Head of caudate nucleus (tissue), 42 donors: ENCODE measurements around the gene BYSL.
A peak's percentile ranks its signal among the peaks of the same experiment; 100 is the strongest.
"Not testable (repeated sequence)": the region's sequence is repeated elsewhere in the genome, so short reads cannot be mapped to it uniquely, and the experiment has no call there.

Experiments used
- DNase-seq, 42 donors: peaks; one replicate each; pipeline versions ENCODE4 v3.0.0 to v3.0.0-alpha.2; 2020 to 2021; ENCODE audit warnings: mixed read lengths in 7 of 42
- intact Hi-C: fragments of 100-400 bp; cut with DNase I; formaldehyde crosslinking; loops from one replicate; pipeline ENCODE4 v1.15.0; 2022

The BYSL gene

DNA sequence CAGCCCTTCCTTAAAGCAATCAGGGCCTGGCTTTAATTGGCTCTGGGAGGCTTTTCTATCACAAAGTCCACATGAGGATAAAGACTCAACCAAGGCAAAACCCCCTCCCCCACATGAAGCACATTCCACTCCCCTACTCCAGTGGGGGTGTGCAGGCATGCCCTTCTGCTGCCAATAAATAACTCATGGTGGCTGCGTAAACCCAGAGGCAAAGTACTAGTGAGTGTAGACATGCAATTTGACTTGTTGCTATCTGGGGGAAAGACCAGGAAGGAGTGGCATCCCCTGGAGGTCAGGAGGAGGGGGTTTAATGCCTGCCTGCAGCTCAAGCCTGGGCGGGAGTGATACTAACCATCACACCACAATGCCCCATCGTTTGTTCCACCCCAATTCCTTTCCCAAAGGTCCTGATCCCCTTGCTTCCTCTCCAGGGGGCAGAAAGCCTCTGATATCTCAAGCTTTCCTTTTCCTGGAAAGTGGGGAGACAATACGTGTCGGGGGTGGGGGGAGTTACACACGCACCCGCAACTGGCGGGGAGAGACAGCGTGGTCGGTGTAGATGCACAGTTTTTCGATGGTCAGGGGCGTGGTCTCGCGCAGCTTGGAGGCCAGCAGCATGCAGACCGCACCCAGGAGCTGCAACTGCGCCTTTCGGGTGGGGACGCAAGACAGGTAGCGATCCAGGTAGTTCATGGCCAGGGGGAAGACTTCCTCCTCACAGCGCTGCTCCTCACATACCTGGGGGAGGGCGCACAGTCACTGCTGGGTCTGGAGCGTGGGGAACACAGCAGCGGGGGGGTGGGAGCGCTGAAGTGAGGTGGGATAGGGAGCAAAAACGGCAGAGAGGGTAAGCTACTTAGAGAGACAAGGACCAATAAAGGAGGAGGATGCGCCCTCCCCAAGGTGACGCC, 18.8 kb downstream of the BYSL start:
- DNase-seq = peak in 13 of 42 donors; percentile 12 to 40 (median 20)
- intact Hi-C loops = loop anchor here (5.0 kb wide), 2 partner anchors 102 to 153 kb away; partner anchors contain the start of gene TOMM6

DNA sequence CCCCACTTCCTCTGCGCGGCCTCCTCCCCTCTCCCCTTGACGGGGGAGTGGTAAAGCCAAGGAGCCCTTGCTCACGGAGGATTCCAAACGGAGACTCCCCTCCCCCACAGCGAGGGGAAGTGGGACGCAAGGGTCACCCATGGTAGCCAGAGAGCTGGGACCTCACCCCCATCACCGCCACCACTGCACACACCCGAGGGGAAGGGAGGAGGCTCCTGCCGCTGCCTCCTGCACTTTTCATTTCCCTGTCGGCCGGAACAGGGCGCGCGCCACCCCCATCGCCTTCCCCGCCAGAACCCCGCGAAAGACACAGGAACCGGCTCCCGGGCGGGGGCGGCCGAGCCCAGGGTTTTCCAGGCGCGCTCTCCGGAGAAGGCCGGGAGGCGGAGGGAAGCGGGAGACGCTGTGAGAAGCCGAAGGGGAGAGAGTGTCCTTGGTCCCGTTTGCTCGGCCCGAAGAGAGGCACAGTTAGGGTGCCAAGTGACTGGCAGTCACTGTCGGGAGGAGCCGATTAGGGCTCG, 19.5 kb downstream of the BYSL start:
- intact Hi-C loops = no loop called here
- peak in 41 of 42 donors; percentile 31 to 88 (median 73) for DNase-seq

DNA sequence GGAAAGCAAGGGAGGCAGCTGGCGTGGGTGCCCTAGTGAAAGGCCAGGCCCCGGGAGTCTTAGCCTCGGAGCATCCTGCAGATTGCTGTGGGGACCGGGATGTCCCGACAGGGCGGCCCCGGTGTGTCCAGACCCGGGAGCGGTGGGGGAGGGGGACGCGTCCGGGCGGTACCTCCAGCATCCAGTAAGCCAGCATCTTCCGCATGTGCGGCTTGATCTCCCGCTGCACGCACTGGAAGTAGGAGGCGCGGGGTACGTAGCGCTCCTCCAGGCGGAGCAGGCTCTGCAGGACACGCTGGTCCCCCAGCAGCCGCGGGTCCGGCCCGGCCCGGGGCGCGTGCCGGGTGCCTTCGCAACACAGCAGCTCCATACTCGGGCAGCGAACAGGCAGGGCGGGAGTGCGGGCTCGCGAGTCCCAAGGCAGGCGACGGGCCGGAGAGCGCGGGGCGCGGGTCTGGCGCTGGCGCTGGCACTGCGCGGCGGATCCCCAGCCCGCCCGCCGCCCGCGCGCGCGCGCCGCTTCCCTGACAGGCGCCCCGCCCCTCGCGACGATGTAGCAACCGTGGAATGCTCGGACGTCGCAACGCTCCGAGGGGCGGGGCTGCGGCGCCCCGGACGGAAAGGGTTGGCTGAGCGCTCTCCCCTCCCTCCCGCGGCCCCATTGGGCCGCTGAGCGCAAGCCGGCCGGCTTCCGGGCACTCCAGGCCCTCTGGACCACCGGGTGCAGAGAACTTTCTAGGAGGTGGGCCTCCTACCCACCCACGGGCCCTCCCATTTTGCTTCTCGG, 20.2 kb downstream of the BYSL start, which contains the start of gene CCND3:
CCND3 (minus strand) TSS at position 529 of the 787 bp plus-strand sequence; CDS start at position 370, 159 bp downstream.
- intact Hi-C loops = no loop called here

DNA sequence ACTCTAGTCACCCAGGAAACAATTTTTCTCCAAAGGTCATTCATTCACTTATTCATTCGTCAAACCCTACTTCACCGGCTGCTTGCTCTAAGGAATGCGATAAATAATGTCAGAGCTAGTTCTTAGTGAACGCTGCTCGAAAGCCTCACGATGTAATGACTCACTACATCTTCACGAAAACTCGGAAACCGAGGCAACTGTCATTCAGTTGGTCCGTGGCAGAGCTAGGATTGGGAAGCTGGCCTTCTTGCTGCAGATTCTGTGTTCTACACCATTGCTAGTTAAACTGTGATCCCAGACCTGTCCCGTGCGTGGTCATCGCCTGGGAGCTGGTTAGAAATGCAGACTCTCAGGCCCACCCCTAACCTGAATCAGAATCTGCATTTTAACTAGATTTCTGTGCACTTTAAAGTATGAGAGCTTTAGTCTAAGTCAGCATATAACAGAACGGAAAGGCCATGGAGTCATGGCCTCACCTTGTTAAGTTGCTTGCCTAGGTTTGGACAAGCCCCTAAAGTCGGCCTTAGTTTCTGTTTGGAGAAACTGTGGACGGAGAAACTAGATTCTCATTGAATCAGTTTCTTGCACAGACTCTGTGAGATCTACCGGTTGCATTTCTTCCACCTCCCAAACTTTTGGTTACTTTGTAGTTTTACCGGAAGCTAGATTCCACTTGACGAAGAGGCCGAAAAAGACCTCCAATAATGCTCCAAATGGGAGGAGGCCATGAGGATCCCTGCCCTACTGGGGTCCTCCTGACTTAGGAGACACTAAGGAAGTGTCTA, 21.0 kb downstream of the BYSL start:
- intact Hi-C loops = no loop called here
- peak in 13 of 42 donors; percentile 13 to 75 (median 31) for DNase-seq

More for the DNA sequence above, 20.2 kb downstream of the BYSL start, which contains the start of gene CCND3:
- peak; percentile 71 to 97 (median 93) for DNase-seq

DNA sequence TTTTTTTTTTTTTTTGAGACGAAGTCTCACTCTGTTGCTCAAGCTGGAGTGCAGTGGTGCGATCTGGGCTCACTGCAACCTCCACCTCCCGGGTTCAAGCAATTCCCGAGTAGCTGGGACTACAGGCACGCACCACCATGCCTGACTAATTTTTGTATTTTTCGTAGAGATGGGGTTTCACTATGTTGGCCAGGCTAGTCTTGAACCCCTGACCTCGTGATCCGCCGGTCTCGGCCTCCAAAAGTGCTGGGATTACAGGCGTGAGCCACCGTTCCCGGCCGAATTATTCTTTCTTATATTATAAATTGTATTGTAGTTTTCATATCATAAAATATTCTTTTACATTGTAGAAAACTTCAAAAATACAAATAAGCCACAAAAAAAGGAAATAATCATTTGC, 21.6 kb downstream of the BYSL start:
- intact Hi-C loops, DNase-seq: not testable (repeated sequence)

DNA sequence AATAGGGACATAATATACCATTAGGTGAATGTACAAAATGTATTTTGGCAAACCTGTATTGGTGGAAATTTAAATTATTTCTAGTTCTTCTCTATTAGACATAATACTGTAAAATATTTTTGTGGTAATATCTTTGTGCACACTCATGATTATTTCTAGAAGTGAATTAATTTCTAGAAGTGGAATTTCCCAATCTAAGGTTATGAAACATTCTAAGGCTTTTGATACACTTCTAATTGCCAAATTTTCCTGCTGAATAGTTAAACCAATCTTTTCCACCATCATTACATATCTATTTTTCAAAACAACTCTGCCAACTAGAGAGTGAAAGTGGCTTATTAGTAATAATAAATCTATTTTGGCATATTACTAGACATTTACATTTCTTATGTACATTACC, 22.2 kb downstream of the BYSL start:
- DNase-seq = no peak
- intact Hi-C loops = no loop called here

DNA sequence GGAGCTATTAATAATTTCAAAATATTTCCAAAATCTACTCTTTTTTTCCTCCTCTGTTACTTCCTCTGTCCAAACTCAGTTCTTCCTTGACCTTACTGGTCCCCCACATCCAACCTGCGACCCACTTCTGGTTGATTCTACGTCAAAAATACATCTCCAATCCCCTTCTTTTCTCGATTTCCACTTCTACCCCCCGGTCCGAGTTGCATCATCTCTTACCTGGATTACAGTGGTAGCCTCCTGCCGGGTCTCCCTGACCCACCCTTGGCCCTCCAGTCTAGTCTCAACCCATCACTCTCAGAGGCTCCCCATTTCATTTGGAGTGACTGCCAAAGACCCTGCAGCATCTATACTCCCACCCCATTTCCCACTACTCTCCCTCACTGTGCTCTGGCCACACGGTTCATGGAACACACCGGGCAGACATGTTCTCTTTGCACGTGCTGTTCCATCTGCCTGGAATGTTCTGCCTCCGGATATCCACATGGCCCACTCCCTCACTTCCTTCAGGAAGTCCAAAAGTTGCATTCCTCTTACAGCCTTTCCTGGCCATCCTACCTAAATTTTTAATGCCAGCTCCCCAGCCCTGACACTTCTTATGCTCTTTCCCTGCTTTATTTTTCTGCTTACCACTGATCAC, 26.4 kb downstream of the BYSL start:
- DNase-seq = no peak
- intact Hi-C loops = no loop called here

DNA sequence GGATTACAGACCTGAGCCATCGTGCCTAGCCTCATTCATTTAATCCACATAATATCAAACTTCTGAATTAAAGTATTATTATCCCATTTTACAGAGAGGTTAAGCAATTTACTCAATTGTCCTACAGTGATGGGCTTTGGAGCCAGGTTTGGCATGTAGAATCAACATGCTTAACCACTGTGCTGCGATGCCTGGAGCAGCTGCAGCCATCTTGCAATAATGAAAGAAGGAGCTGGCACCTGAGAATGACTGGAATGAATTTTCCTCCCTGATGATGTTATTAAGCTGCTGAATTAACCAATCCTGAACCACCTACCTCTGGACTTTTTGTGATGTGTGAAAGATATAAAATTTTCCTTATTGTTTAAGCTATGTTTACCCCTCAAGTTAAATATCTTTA, 33.4 kb downstream of the BYSL start:
- intact Hi-C loops = no loop called here
- DNase-seq = no peak

DNA sequence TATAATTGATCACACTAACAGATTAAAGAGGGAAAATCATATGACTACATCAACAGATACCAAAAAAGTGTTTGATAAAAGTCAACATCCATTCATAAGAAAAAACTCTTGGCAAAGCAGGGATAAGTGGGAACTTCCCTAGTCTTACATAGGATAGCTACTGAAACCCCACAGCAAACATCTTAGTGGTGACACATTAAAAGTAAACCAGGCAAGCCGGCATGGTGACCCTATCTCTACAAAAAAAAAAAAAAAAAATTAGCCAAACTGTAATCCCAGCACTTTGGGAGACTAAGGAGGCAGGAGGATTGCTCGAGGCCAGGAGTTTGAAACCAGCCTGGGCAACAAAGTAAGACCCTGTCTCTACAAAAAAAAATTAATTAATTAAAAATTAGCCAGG, 34.1 kb downstream of the BYSL start:
- no peak for DNase-seq
- intact Hi-C loops = no loop called here

DNA sequence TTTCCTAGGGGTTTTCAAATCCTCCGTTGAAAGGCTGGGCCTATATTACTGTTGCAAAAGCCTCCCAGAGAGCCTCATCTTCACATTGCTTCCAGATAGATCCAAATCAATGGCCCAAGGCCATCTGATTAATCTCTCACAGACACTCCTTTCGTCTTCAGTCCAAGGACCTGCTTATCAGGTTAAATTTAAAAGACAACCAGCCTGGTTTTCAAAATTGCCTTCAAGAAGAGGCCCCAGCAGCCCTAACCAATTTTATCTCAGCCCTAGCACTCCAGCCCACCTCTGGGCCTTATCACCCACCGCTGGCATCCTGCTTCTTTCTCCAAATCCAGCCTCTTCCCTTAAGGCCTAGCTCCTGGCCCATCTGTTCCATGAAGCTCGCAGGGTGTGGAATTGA, 35.8 kb downstream of the BYSL start:
- intact Hi-C loops = no loop called here
- no peak for DNase-seq

DNA sequence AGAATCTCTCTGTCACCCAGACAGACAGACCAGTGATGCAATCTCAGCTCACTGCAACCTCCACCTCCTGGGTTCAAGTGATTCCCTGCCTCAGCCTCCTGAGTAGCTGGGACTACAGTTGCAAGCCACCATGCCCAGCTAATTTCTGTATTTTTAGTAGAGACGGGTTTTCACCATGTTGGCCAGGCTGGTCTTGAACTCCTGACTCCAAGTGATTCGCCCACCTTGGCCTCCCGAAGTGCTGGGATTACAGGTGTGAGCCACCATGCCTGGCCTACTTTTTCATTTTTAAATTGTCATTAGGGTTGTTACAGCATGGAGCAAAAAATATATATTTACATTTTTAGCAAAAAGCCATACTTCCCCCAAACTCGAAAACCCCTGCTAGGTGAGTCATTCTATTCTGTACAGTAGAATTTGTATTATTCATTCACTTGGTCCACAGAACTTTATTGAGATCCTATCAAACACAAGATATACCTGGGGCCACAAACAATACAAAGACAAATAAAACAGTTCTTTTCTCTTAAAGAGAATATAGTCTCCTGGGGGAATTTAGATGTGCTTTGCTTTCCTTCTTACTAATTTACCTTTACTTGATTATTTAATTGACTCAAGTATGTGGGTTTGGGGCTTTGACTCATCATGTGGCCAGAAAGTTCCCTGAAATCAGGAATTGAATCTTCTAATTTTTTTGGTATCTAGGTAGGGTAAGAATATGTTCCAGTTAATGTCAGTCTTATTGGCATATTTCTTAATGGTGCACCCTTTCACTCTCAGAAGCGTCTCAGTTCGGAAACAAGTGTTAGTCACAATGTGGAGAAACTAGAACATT, 36.9 kb downstream of the BYSL start:
- intact Hi-C loops = no loop called here
- no peak for DNase-seq

DNA sequence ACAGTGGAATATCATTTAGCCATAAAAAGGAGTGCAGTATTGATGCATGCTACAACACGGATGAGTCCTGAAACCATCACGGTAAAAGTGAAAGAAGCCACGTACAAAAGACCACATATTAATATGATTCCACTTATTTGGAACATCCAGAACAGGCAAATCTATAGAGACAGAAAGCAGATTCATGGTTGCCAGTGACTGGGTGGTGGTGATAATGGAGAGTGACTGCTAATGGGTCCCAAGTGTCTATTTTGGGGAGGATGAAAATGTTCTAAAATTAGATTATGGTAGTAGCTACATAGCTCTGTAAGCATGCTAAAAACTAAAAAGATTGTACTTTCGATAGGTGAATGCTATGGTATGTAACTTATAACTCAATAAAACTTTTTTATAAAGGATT, 38.7 kb downstream of the BYSL start:
- intact Hi-C loops = no loop called here
- no peak for DNase-seq

DNA sequence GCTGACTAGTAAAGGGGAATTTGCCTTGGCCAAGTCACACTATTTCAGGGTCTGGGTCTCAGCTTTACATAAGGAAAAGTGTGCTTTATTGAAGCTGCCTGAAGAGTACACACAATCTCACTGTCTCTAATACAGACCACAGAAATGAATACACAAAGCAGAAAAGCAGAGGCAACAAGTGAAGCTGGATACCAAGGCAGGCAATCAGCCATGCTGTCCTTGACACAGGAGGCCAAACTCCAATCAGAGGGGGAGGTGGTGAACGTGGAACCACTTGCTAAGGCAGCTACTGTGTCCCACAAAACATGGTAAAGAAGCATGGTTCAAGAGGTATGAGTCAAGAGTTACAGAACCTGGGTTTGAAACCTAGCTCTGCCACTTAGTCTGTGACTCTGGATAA, 42.1 kb downstream of the BYSL start:
- DNase-seq = no peak
- intact Hi-C loops = no loop called here

DNA sequence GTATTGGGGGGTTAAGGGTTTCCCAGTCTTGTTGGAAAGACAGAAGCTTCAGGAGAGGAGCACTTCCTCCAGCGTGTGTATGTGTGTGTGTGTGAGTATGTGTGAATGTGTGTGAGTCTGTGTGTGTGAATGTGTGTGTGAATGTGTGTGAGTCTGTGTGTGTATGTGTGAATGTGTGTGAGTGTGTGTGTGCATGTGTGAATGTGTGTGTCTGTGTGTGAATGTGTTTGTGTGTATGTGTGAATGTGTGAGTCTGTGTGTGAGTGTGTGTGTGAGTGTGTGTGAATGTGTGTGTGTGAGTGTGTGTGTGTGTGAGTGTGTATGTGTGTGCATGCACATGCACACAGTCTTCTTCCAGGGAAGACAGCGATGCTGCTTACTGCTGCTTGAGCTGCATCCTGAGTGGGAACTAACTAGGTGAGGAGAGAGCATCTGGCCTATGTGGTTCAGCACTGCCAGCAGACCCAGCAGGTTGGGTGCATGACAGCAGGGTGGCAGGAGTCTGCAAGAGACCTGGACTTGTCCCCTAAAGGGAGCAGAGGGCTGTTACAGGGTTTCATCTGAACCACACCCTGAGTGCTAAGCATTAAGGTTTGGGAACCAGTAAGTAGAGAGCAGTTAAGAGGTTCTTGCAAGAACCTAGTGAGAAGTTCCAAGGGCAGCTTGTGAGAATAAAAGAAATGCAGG, 43.0 kb downstream of the BYSL start:
- intact Hi-C loops = no loop called here
- DNase-seq = no peak

DNA sequence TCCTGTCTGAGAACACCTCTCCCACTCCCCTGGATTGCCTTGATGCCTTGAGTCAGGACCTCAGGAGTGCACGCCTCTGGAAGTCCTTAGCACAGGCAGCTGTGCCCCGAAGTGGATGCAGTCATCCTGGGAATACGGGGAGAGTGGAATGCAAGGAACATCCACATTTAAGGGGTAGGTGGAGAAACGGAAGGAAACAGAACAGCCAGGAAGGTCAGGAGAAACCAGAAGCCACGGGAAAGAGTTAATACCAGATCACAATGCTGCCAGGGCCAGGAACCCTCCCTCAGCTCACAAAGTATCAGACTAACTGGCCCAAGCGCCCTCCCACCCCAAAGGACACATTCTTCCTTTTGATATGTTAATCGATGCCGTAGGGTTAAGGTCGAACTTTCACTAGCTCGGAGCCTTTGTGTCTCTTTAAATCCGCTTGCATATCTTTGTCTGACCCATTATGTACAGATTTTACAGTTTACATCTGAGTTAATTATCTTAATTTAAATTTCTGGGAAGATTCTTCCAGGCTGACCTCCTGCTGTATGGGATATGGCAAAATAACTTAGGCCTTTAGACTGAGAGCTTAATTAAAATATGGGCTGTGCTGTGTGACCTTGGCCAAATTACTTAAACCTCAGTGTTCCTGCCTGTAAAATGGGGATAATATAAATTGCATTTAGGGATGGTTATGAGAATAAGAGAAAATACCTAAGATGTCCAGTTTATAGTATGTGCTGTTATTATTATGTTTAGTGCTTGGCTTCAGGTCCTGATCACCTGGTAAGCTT, 44.3 kb downstream of the BYSL start:
- DNase-seq = no peak
- intact Hi-C loops = no loop called here

DNA sequence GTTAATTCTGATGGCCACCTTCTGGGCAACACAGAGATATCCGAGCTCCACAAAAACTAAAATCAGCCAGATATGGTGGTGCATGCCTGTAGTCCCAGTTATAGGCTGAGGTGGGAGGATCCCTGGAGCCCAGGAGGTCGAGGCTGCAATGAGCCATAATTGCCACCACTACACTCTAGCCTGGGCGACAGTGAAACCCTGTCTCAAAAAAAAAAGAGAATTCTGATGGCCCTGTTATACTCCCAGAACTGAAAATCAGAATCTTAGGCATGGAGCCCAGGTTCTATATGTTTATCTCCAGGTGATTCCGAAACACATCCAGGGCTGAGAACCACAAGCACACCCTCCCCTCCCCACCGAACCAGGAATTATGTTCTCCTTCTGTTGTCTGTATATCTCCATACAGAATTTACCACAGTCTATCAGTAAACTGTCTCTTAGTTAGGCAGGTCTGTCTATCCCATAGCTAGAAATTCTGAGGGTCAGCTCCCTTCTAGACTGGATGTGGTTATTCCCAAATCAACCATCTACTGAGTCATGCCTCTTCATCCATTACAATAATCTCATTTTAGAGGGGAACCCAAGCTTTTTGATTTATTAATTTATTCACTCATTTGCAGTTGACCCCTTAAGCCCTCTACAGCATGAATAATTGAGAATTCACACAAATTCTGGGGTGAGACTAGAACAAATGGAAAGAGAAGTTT, 45.1 kb downstream of the BYSL start:
- DNase-seq = no peak
- intact Hi-C loops = no loop called here
